HG02678 (cell line): Measurements from ENCODE around the gene PIP5K1B.

Source experiments
- ATAC-seq: cut with Tn5 transposase; IDR thresholded peaks from one replicate; pipeline ENCODE4 v1.9.1; 2021; ENCODE audit warnings: mild to moderate bottlenecking, moderate library complexity; ENCODE audit not compliant: unreplicated experiment

The PIP5K1B gene

GRCh38 chr9:68733021-68733405 is 28.0 kb downstream of the PIP5K1B start:
- no peak for ATAC-seq

- no peak for ATAC-seq
Measured at GRCh38 chr9:68738358-68738757, 33.3 kb downstream of the PIP5K1B start.

- ATAC-seq: no peak
Measured at GRCh38 chr9:68739621-68740174, 34.7 kb downstream of the PIP5K1B start.

- no peak for ATAC-seq
Measured at GRCh38 chr9:68740561-68740960, 35.5 kb downstream of the PIP5K1B start.

- no peak for ATAC-seq
Measured at GRCh38 chr9:68741234-68741633, 36.2 kb downstream of the PIP5K1B start.

- no peak for ATAC-seq
Measured at GRCh38 chr9:68741704-68742332, 36.8 kb downstream of the PIP5K1B start.

- no peak for ATAC-seq
Measured at GRCh38 chr9:68742333-68742730, 37.3 kb downstream of the PIP5K1B start.

- ATAC-seq: no peak
Measured at GRCh38 chr9:68744426-68744825, 39.4 kb downstream of the PIP5K1B start.

GRCh38 chr9:68746525-68746924 is 41.5 kb downstream of the PIP5K1B start:
- ATAC-seq: no peak

- ATAC-seq: no peak
Measured at GRCh38 chr9:68747043-68747533, 42.0 kb downstream of the PIP5K1B start.

- ATAC-seq: no peak
Measured at GRCh38 chr9:68749135-68749534, 44.1 kb downstream of the PIP5K1B start.

GRCh38 chr9:68749579-68750159 is 44.6 kb downstream of the PIP5K1B start:
- ATAC-seq: no peak

- ATAC-seq: no peak
Measured at GRCh38 chr9:68750255-68750654, 45.2 kb downstream of the PIP5K1B start.

GRCh38 chr9:68750786-68751185 is 45.7 kb downstream of the PIP5K1B start:
- no peak for ATAC-seq

- no peak for ATAC-seq
Measured at GRCh38 chr9:68751556-68751955, 46.5 kb downstream of the PIP5K1B start.

- ATAC-seq: no peak
Measured at GRCh38 chr9:68755051-68755450, 50.0 kb downstream of the PIP5K1B start.

GRCh38 chr9:68755752-68756151 is 50.7 kb downstream of the PIP5K1B start:
- no peak for ATAC-seq

GRCh38 chr9:68759981-68760673 is 55.1 kb downstream of the PIP5K1B start:
- ATAC-seq: no peak

- ATAC-seq: no peak
Measured at GRCh38 chr9:68760674-68761333, 55.8 kb downstream of the PIP5K1B start.

- no peak for ATAC-seq
Measured at GRCh38 chr9:68762570-68762969, 57.5 kb downstream of the PIP5K1B start.

GRCh38 chr9:68763104-68763503 is 58.1 kb downstream of the PIP5K1B start:
- ATAC-seq: no peak
